PC-9 (cell line): Measurements from ENCODE around the gene CACNA1G. TPM values are rescaled to one million over a fixed set of nuclear protein-coding genes. Genes with fewer than 3 reads are reported as not detected.

Experiments
- BruUV-seq: library from RNA; stranded (reverse); fragments of 400-500 nt; replicated peaks from 2 replicates; lab custom pipeline; 2021; lab: Mats Ljungman, UMichigan
- CTCF ChIA-PET: fragments of 300-600 bp; sonication (Branson Sonifier 250); formaldehyde crosslinking; loops from one replicate; lab custom pipeline; 2022; ENCODE audit warnings: antibody characterized with exemption; lab: Charles Lee
- POLR2A ChIA-PET: fragments of 300-600 bp; sonication (Branson Sonifier 250); formaldehyde crosslinking; loops from one replicate; lab custom pipeline; 2022; ENCODE audit warnings: antibody characterized with exemption; ENCODE audit not compliant: unreplicated experiment; lab: Charles Lee
- DNase-seq, 2 experiments: peaks; one replicate each; pipeline versions ENCODE4 v3.0.0 to v3.0.0-alpha.2; 2015 to 2022; ENCODE audit warnings: mixed read lengths in 1 of 2
- H2AFZ ChIP-seq: fragments of 200-600 bp; sonication (generic); 2 replicates; pipeline ENCODE4 v1.8.1; 2017; ENCODE audit warnings: antibody characterized with exemption
- H3F3A ChIP-seq: fragments of 200-600 bp; sonication (generic); 2 replicates; pipeline ENCODE4 v1.8.1; 2017; ENCODE audit warnings: antibody characterized with exemption, mild to moderate bottlenecking, low read depth; ENCODE audit not compliant: insufficient read depth
- H3K27ac ChIP-seq: fragments of 200-600 bp; sonication (generic); 2 replicates; pipeline ENCODE4 v1.6.1; 2016; ENCODE audit warnings: mixed run types
- H3K27me3 ChIP-seq: fragments of 200-600 bp; sonication (generic); 2 replicates; pipeline ENCODE4 v1.6.1; 2016; ENCODE audit warnings: low read depth, mixed run types; ENCODE audit not compliant: insufficient read depth
- H3K36me3 ChIP-seq: fragments of 200-600 bp; sonication (generic); 2 replicates; pipeline ENCODE4 v1.6.1; 2016; ENCODE audit warnings: low read depth, mixed run types
- H3K4me1 ChIP-seq: fragments of 200-600 bp; sonication (generic); replicated peaks from 2 replicates; pipeline ENCODE4 v1.6.1; 2016; ENCODE audit warnings: mixed run types; ENCODE audit not compliant: insufficient read depth
- H3K4me2 ChIP-seq: fragments of 200-600 bp; sonication (generic); 2 replicates; pipeline ENCODE4 v1.6.1; 2017; ENCODE audit warnings: mixed run types
- H3K4me3 ChIP-seq: fragments of 200-600 bp; sonication (generic); 2 replicates; pipeline ENCODE4 v1.6.1; 2016; ENCODE audit warnings: mixed run types
- H3K79me2 ChIP-seq: fragments of 200-600 bp; sonication (generic); 2 replicates; pipeline ENCODE4 v1.6.1; 2017; ENCODE audit warnings: low read depth, mixed run types
- H3K9me2 ChIP-seq: fragments of 200-600 bp; sonication (generic); 2 replicates; pipeline ENCODE4 v1.8.1; 2017; ENCODE audit warnings: mild to moderate bottlenecking; ENCODE audit not compliant: insufficient read depth
- H3K9me3 ChIP-seq: fragments of 200-600 bp; sonication (generic); 2 replicates; pipeline ENCODE4 v1.8.1; 2016; ENCODE audit warnings: low read depth; ENCODE audit not compliant: insufficient read depth
- H4K20me1 ChIP-seq: fragments of 200-600 bp; sonication (generic); 2 replicates; pipeline ENCODE4 v1.8.1; 2017; ENCODE audit not compliant: insufficient read depth
- CTCF ChIP-seq: fragments of 200-600 bp; sonication (generic); conservative IDR thresholded peaks from 2 replicates; pipeline ENCODE4 v1.6.1; 2017; ENCODE audit warnings: mixed run types, antibody characterized with exemption, mild to moderate bottlenecking, moderate library complexity
- EZH2 ChIP-seq: fragments of 200-600 bp; sonication (generic); IDR thresholded peaks from 2 replicates; pipeline ENCODE4 v1.8.0; 2017; ENCODE audit warnings: antibody characterized with exemption, low read depth
- intact Hi-C: fragments of 100-400 bp; cut with micrococcal nuclease; formaldehyde crosslinking; loops from one replicate; pipeline ENCODE4 v1.10.0; 2022; ENCODE audit not compliant: unreplicated experiment
- total RNA-seq: library from RNA; stranded (reverse); gene quantifications from 2 replicates; pipeline ENCODE4 v1.2.3, GENCODE V29; 2021

The CACNA1G gene
- total RNA-seq, 1 experiment from 2014 or later = 0.46 TPM

- TF ChIP-seq CTCF = peak; percentile 51
- no peak for TF ChIP-seq EZH2
- Histone ChIP-seq H3F3A (no peaks in the 10 kb centered on the region), H3K4me1 (no peaks in the 10 kb centered on the region), H3K4me2 (no peak overlapping the region), H3K27me3 (peaks cover 89% of the 10 kb centered on the region), H3K9me2 (no peaks in the 10 kb centered on the region), H3K36me3 (no peaks in the 10 kb centered on the region), H3K79me2 (no peaks in the 10 kb centered on the region), H2AFZ (no peak overlapping the region), H3K27ac (no peak overlapping the region), H3K4me3 (no peak overlapping the region), H4K20me1 (no peaks in the 10 kb centered on the region), H3K9me3 (no peaks in the 10 kb centered on the region)
- POLR2A ChIA-PET = no interaction called here
- DNase-seq = no peak
- CTCF ChIA-PET = no interaction called here
- BruUV-seq = no TSS peak
- intact Hi-C loops = no loop called here
These were observed 42.8 kb downstream of the CACNA1G start for GRCh38 chr17:50603340-50603739.

GRCh38 chr17:50604513-50604912, 44.0 kb downstream of the CACNA1G start:
- Histone ChIP-seq H3K4me2 (no peak overlapping the region), H3K79me2 (no peaks in the 10 kb centered on the region), H3K36me3 (no peaks in the 10 kb centered on the region), H3K9me3 (no peaks in the 10 kb centered on the region), H3K27me3 (peaks cover 93% of the 10 kb centered on the region), H3F3A (no peaks in the 10 kb centered on the region), H3K4me1 (no peaks in the 10 kb centered on the region), H3K27ac (no peak overlapping the region), H4K20me1 (no peaks in the 10 kb centered on the region), H3K4me3 (no peak overlapping the region), H3K9me2 (no peaks in the 10 kb centered on the region), H2AFZ (no peak overlapping the region)
- TF ChIP-seq EZH2 (no peak), CTCF (no peak)
- ChIA-PET POLR2A (no interaction called here), CTCF (no interaction called here)
- no TSS peak for BruUV-seq
- DNase-seq = no peak
- intact Hi-C loops = no loop called here

- BruUV-seq = no TSS peak
- Histone ChIP-seq H4K20me1 (no peaks in the 10 kb centered on the region), H3K36me3 (no peaks in the 10 kb centered on the region), H3K9me2 (no peaks in the 10 kb centered on the region), H3K4me2 (no peak overlapping the region), H3K4me1 (no peaks in the 10 kb centered on the region), H3K27me3 (peaks cover 94% of the 10 kb centered on the region), H3K27ac (no peak overlapping the region), H3K79me2 (no peaks in the 10 kb centered on the region), H3K4me3 (no peak overlapping the region), H3K9me3 (no peaks in the 10 kb centered on the region), H2AFZ (no peak overlapping the region), H3F3A (peaks cover 3% of the 10 kb centered on the region; the same call in 1 of the 2 replicates)
- DNase-seq = no peak
- TF ChIP-seq EZH2 (no peak), CTCF (no peak)
- POLR2A ChIA-PET = no interaction called here
- intact Hi-C loops = no loop called here
- CTCF ChIA-PET = no interaction called here
These were observed 44.9 kb downstream of the CACNA1G start for GRCh38 chr17:50605429-50605828.
